NT2/D1 (cell line): ENCODE results near the gene SAYSD1.

Experiments
- YY1 ChIP-seq: IDR thresholded peaks from 2 replicates; pipeline ENCODE4 v1.6.1; 2011; ENCODE audit not compliant: insufficient read length, insufficient read depth
- ZNF274 ChIP-seq: IDR thresholded peaks from 2 replicates; pipeline ENCODE4 v1.6.1; 2011; ENCODE audit warnings: mild to moderate bottlenecking, low read depth, low read length

GRCh38 chr6:39062014-39062740, 52.8 kb downstream of the SAYSD1 start:
- TF ChIP-seq ZNF274 = no peak
- no peak for TF ChIP-seq YY1
